Left ventricle myocardium superior (tissue), 1 donor: Measurements from ENCODE around the gene FHAD1. TPM values are rescaled to one million over a fixed set of nuclear protein-coding genes. Genes with fewer than 3 reads are reported as not detected.

ENCODE experiments used
- ATAC-seq: fragments of 200-7000 bp; cut with Tn5 transposase; one replicate; pipeline ENCODE4 v1.9.1; 2020; ENCODE audit warnings: mild to moderate bottlenecking, moderate library complexity
- DNase-seq: peaks from one replicate; pipeline ENCODE4 v3.0.0-alpha.2; 2020
- intact Hi-C: fragments of 100-400 bp; cut with micrococcal nuclease; formaldehyde crosslinking; loops from one replicate; pipeline ENCODE4 v1.11.0; 2022
- total RNA-seq: library from RNA; stranded (reverse); fragmentation: NEBNext Ultra II Directional; extraction: Animal tissue kit (Norgen Biotek cat#: 25700); gene quantifications from one replicate; pipeline ENCODE4 v1.2.1, GENCODE V29; 2021
- donor health status: DM: no; HTN: yes; CAD: no; lungs with severe emphysema.

Gene FHAD1
- total RNA-seq, 1 donor from 2014 or later = not detected

- intact Hi-C loops = no loop called here
- no peak for ATAC-seq
- no peak for DNase-seq
These were observed 103.7 kb downstream of the FHAD1 start for GRCh38 chr1:15350551-15351200.

- DNase-seq = no peak
- ATAC-seq = peak; percentile 27
- intact Hi-C loops = no loop called here
These were observed 104.3 kb downstream of the FHAD1 start for GRCh38 chr1:15351310-15351709.

DNA sequence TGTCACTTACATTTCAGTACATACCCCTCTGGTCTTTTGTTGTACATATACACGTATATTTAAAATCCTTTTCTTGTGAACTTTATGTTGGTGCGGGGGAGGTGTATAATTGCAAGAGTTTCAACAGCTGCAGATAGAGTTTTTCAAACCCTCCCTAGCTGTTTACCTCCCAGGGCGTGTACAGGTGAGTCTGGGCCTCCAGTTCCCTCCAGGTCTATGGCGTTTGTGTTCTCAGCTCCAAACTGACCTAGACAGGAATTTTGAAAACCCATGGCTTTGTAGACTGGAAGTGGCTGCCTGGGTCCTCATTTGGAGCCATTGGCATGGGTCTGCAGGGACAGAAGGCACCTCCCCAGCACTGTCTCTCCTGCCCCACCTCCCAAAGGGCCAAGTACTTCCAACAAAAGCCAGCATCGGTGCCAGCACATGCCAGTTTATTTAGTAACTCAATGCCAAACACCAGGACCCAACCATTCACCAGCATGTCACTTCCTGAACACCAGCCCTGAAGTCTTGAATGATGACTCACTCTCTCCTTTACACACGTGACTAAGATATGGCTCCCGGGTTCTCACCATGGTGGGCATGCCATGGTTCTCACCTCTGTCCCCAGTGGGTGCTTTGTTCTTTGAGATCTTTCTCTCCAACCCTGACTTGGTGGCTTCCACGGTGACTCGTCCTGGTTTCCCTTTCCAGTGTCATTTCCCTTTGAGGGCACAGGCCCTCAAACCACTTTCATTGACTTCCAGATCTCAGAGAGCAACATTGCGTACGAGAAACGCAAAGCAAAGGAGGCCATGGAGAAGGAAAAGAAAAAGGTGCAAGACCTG, 105.3 kb downstream of the FHAD1 start:
- intact Hi-C loops = no loop called here
- DNase-seq (no peak), ATAC-seq (peak; percentile 59)

- ATAC-seq (no peak), DNase-seq (no peak)
- intact Hi-C loops = no loop called here
These were observed 107.0 kb downstream of the FHAD1 start for GRCh38 chr1:15353839-15354579.

DNA sequence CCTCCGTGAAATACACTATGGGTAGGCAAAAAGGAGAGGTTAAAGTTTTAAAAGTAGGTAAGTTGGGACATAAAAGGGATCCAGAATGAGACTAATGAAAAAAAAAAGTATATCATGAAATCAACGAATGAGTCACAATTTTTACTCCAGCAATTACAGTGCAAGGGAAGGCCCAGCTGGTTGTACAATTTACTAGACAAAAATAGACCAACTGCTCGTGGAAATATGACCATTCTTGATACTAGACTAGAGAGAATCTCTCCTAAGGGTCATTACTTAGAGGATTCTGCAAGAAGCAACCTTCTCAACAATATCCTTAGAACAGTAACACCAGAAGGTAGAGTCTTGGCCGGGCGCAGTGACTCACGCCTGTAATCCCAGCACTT, 107.5 kb downstream of the FHAD1 start:
- DNase-seq (no peak), ATAC-seq (no peak)
- intact Hi-C loops = no loop called here

DNA sequence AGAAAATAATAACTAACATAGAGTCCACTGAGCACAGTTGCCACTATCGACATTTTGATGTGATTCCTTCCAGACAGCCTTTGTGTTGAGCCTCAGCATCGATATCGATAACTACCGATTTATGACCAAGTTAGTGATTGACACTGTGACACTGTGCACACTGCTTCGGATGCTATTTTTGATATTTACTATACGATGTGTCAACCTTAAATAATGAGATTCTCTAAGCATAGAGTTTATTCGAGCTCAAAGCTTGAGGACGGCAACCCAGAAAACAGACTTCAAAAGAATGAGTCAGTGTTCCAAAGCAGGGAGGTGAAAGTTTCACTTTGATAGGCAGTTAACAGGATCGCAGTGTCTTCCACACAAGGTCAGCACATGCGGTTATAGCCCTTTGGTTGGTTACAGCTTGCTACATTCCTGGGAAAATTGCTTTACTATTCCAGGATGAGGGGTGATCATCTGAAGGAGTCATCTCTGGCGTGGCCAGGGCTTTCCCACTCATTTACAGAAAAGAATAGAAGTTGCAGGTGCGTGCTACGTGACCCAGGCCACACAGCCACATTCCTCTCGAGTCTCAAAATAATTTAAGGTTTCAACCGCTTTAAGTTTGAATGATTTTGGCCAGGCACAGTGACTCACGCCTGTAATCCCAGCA, 109.1 kb downstream of the FHAD1 start:
- no peak for DNase-seq
- no peak for ATAC-seq
- intact Hi-C loops = no loop called here

- ATAC-seq (no peak), DNase-seq (no peak)
- intact Hi-C loops = no loop called here
These were observed 110.7 kb downstream of the FHAD1 start for GRCh38 chr1:15357612-15358207.

DNA sequence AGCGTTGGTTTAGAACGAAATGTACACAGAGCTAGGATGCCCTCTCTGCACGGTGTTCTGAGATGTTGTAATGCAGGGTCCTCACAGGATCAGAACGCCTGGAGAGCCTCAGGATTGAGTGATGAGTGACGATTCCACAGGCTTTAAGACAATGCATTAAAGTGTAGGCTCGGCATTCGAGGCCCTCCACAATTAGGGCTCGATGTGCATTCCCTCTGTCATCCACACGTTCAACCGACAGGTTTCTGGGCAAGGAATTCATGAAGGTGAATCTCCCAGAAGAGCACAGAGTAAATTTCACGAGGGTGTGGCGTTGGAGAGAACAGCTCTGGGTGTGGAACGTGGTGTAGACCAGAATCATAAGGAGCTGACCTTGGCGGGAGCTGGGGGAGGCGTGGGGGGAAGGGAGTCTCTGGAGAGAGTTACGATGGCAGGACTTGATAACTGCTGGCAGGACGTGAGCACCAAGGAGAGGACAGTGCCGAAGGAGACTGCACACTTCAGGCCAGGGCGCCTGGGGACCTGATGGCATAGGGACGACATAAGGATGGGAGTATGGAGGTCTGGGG, 111.6 kb downstream of the FHAD1 start:
- ATAC-seq = no peak
- intact Hi-C loops = no loop called here
- DNase-seq = no peak

GRCh38 chr1:15360700-15361099, 113.7 kb downstream of the FHAD1 start:
- ATAC-seq = no peak
- intact Hi-C loops = no loop called here

DNA sequence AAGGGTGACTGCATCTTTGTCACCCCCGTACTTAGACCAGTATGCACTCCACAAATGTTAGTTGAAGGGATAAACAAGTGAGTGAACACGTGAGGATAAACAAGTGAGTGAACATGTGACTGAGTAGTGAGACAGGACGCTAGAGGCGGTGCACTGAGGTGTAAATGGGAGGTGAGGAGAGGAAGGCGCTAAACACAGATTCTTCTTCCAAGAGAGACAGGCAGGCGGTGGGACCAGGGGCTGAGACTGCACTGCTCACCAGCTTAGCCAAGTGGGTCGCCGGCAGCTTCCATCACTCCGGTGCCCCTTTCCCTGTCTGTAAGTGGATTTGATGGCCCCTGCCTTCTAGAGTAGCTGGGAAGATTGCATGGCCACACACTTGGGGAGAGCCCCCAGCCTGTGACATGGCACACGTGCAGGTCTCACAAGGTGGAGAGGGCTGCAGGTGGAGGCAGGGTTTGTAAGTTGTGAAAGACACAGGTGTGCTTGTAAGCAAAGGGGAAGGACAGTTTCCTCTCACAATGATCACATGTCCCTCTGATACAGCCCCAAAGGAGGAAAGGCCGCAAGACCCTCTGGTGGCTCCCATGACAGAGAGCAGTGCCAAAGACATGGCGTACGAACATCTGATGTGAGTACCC, 115.2 kb downstream of the FHAD1 start:
- ATAC-seq = no peak
- intact Hi-C loops = no loop called here
- no peak for DNase-seq

More at GRCh38 chr1:15360700-15361099, 113.7 kb downstream of the FHAD1 start:
- DNase-seq = no peak

DNA sequence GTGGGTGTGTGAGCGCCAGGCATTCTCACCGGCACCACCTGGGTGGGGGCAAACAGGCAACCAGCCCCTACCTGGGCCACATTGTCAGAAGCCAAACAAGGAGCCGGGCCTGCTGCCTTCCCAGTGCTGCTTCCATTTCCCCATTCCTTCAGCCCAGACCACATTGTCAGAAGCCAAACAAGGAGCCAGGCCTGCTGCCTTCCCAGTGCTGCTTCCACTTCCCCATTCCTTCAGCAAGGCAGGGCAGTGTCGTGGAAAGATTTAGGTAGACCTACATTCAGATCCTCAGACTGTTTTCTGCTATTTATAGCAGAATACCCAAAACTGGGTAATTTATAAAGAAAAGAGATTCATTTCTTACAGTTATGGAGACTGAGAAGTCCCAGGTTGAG, 115.7 kb downstream of the FHAD1 start:
- DNase-seq = no peak
- no peak for ATAC-seq
- intact Hi-C loops = no loop called here

DNA sequence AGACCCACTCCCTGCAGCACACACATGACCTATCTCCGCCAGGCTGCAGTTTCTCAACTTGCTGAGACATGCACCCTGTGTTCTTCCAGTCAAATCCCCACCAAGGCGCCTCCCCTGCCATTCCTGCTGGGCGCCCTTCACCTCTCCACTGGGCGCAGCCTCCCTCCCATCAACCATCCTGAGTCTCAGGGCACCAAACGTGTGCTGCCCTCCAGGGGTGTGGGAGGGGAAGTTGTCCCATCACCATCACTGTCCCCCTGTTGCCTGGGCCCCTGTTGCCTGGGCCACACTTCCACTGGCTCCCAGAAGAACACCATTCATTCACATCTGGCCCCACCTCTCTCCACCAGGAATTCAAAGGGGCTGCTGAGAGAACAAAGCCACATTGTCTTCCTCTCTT, 117.7 kb downstream of the FHAD1 start:
- DNase-seq = no peak
- intact Hi-C loops = no loop called here
- no peak for ATAC-seq

GRCh38 chr1:15368888-15369287, 121.9 kb downstream of the FHAD1 start:
- intact Hi-C loops = no loop called here
- ATAC-seq (no peak), DNase-seq (no peak)

GRCh38 chr1:15370268-15370667, 123.2 kb downstream of the FHAD1 start:
- DNase-seq = no peak
- intact Hi-C loops = no loop called here
- no peak for ATAC-seq

DNA sequence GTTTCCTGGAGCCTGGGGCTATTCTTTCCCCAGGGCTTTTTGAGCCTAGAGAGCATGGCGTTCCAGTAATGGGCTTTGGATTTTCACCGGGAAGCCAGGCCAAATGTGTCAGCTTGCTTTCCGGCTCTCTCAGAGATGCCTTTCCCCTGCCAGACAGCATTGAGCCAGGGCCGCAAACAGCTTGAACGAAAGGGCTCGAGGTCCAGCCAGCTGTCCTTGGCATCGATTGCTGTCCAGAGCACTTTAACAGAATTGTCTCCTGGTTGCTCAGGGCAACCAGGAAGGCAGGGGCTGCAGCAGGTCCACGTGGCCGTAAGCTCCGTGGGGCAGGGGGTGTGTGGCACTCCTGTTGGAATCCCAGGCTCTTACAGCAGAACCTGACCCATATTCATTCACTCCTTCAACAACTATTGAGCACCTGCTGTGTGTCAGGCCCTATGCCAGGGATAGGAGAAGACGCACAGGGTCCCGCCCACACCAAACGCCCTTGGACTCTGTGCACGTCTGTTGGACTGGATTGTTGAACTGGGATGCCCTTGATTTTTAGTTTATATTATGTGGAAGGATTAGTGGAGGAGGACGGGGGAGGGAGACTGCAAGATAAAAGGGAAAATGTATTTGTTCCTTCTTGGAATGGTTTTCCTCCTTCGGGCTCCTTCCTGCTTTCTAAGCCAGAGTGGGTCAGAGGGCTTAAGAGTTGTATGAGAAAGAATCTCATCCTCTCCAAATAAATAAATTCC, 123.9 kb downstream of the FHAD1 start:
- DNase-seq (peak; percentile 69), ATAC-seq (peak; percentile 90)
- intact Hi-C loops = no loop called here

GRCh38 chr1:15371610-15372545, 124.9 kb downstream of the FHAD1 start:
- ATAC-seq (peak; percentile 42), DNase-seq (peak; percentile 28)
- intact Hi-C loops = no loop called here

DNA sequence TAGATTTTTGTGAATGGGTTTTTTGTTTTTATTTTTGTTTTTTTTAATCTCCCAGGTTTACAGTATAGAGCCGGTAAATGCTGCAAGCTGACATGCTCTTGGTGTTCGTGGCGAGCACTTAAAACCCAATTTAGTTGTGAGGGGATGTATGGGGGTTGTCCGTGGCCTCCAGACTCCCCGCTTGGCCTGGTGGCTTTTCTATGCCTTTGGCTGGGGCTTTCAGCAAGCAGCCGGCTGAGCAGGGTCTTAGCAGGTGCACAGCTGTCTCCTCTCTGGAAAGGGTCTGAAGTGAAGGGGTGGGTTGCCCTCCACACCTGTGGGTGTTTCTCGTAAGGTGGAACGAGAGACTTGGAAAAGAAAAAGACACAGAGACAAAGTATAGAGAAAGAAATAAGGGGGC, 131.7 kb downstream of the FHAD1 start:
- intact Hi-C loops = no loop called here
- ATAC-seq = no peak
- DNase-seq = no peak
